ENCODE measurements around the gene FAR2. TPM values are rescaled to one million over a fixed set of nuclear protein-coding genes. Genes with fewer than 3 reads are reported as not detected.

FAR2 gene
- total RNA-seq, 1 donor from 2014 or later: 15.9 TPM

- H3K4me1 Mint-ChIP-seq (ENCODE audit: unreplicated experiment): no peaks in the 10 kb centered on the region
- H3K9me3 Mint-ChIP-seq: no peaks in the 10 kb centered on the region
- no peak overlapping the region for H3K4me3 Mint-ChIP-seq
- H3K36me3 Mint-ChIP-seq: no peaks in the 10 kb centered on the region
- no peaks in the 10 kb centered on the region for H3K27me3 Mint-ChIP-seq
- no peak for TF ChIP-seq CTCF (conservative IDR thresholded peaks at IDR 0.05)
- H3K27ac Mint-ChIP-seq: no peak overlapping the region
- no peak for DNase-seq (ENCODE audit: extremely low spot score, unreplicated experiment)
These were observed 79.5 kb downstream of the FAR2 start for GRCh38 chr12:29228474-29229157.

GRCh38 chr12:29229158-29229505 is 80.1 kb downstream of the FAR2 start:
- no peak overlapping the region for H3K4me3 Mint-ChIP-seq
- H3K27ac Mint-ChIP-seq: no peak overlapping the region
- no peaks in the 10 kb centered on the region for H3K4me1 Mint-ChIP-seq (ENCODE audit: unreplicated experiment)
- no peak for TF ChIP-seq CTCF (conservative IDR thresholded peaks at IDR 0.05)
- no peaks in the 10 kb centered on the region for H3K27me3 Mint-ChIP-seq
- no peaks in the 10 kb centered on the region for H3K9me3 Mint-ChIP-seq
- no peak for DNase-seq (ENCODE audit: extremely low spot score, unreplicated experiment)
- H3K36me3 Mint-ChIP-seq: no peaks in the 10 kb centered on the region

GRCh38 chr12:29229937-29230336 is 80.9 kb downstream of the FAR2 start:
- no peaks in the 10 kb centered on the region for H3K36me3 Mint-ChIP-seq
- no peaks in the 10 kb centered on the region for H3K27me3 Mint-ChIP-seq
- H3K9me3 Mint-ChIP-seq: no peaks in the 10 kb centered on the region
- H3K27ac Mint-ChIP-seq: no peak overlapping the region
- TF ChIP-seq CTCF (conservative IDR thresholded peaks at IDR 0.05): no peak
- no peaks in the 10 kb centered on the region for H3K4me1 Mint-ChIP-seq (ENCODE audit: unreplicated experiment)
- H3K4me3 Mint-ChIP-seq: no peak overlapping the region
- DNase-seq (ENCODE audit: extremely low spot score, unreplicated experiment): no peak

GRCh38 chr12:29230800-29231560 is 81.9 kb downstream of the FAR2 start:
- no peak for DNase-seq (ENCODE audit: extremely low spot score, unreplicated experiment)
- no peak overlapping the region for H3K27ac Mint-ChIP-seq
- no peaks in the 10 kb centered on the region for H3K36me3 Mint-ChIP-seq
- no peaks in the 10 kb centered on the region for H3K4me1 Mint-ChIP-seq (ENCODE audit: unreplicated experiment)
- H3K27me3 Mint-ChIP-seq: no peaks in the 10 kb centered on the region
- TF ChIP-seq CTCF (conservative IDR thresholded peaks at IDR 0.05): no peak
- H3K4me3 Mint-ChIP-seq: no peak overlapping the region
- no peaks in the 10 kb centered on the region for H3K9me3 Mint-ChIP-seq

- Mint-ChIP-seq H3K4me1 (ENCODE audit: unreplicated experiment) (no peaks in the 10 kb centered on the region), H3K9me3 (no peaks in the 10 kb centered on the region), H3K4me3 (no peak overlapping the region), H3K27ac (no peak overlapping the region), H3K27me3 (no peaks in the 10 kb centered on the region), H3K36me3 (no peaks in the 10 kb centered on the region)
- DNase-seq (ENCODE audit: extremely low spot score, unreplicated experiment): no peak
- no peak for TF ChIP-seq CTCF (conservative IDR thresholded peaks at IDR 0.05)
These were observed 83.0 kb downstream of the FAR2 start for GRCh38 chr12:29232086-29232485.

All from type B pancreatic cell (in vitro differentiated cells).